HG03066 (cell line): ENCODE data around the gene PLOD2.
"Not testable (repeated sequence)": the region's sequence is repeated elsewhere in the genome, so short reads cannot be mapped to it uniquely, and the experiment has no call there.

Experiments used
- ATAC-seq: cut with Tn5 transposase; IDR thresholded peaks from one replicate; pipeline ENCODE4 v1.9.1; 2021; ENCODE audit warnings: low read depth; ENCODE audit not compliant: unreplicated experiment

PLOD2 gene

GRCh38 chr3:146145642-146146041 is 15.3 kb downstream of the PLOD2 start:
- no peak for ATAC-seq

GRCh38 chr3:146142757-146143156 is 18.2 kb downstream of the PLOD2 start:
- ATAC-seq, result no peak

- ATAC-seq, result no peak
Measured at GRCh38 chr3:146139586-146140110, 21.3 kb downstream of the PLOD2 start.

GRCh38 chr3:146138902-146139301 is 22.1 kb downstream of the PLOD2 start:
- ATAC-seq, result no peak

GRCh38 chr3:146136647-146137046 is 24.3 kb downstream of the PLOD2 start:
- ATAC-seq, result no peak

- ATAC-seq, result no peak
Measured at GRCh38 chr3:146134348-146135117, 26.5 kb downstream of the PLOD2 start.

GRCh38 chr3:146133441-146133840 is 27.5 kb downstream of the PLOD2 start:
- no peak for ATAC-seq

- no peak for ATAC-seq
Measured at GRCh38 chr3:146131616-146132410, 29.2 kb downstream of the PLOD2 start.

GRCh38 chr3:146130881-146131371 is 30.1 kb downstream of the PLOD2 start:
- no peak for ATAC-seq

GRCh38 chr3:146129750-146130149 is 31.2 kb downstream of the PLOD2 start:
- no peak for ATAC-seq

GRCh38 chr3:146128939-146129338 is 32.0 kb downstream of the PLOD2 start:
- ATAC-seq, result no peak

- no peak for ATAC-seq
Measured at GRCh38 chr3:146128179-146128578, 32.8 kb downstream of the PLOD2 start.

GRCh38 chr3:146125951-146126350 is 35.0 kb downstream of the PLOD2 start:
- ATAC-seq, result no peak

- ATAC-seq, result no peak
Measured at GRCh38 chr3:146124126-146124801, 36.7 kb downstream of the PLOD2 start.

GRCh38 chr3:146117406-146118285 is 43.3 kb downstream of the PLOD2 start:
- ATAC-seq, result no peak

GRCh38 chr3:146115619-146116018 is 45.4 kb downstream of the PLOD2 start:
- ATAC-seq, result no peak

- ATAC-seq, result not testable (repeated sequence)
Measured at GRCh38 chr3:146113804-146114203, 47.2 kb downstream of the PLOD2 start.

GRCh38 chr3:146111337-146111736 is 49.6 kb downstream of the PLOD2 start:
- no peak for ATAC-seq

GRCh38 chr3:146110161-146110560 is 50.8 kb downstream of the PLOD2 start:
- ATAC-seq, result no peak

- no peak for ATAC-seq
Measured at GRCh38 chr3:146106986-146107385, 54.0 kb downstream of the PLOD2 start.
